IPS DF 6.9 (cell line): ENCODE measurements around the gene CCDC86.
"Not testable (repeated sequence)": the region's sequence is repeated elsewhere in the genome, so short reads cannot be mapped to it uniquely, and the experiment has no call there.

Source experiments
- DNase-seq: peaks from one replicate; pipeline ENCODE4 v3.0.0-alpha.2; 2013; ENCODE audit warnings: low read depth, low spot score
- H3K27ac ChIP-seq: one replicate; pipeline ENCODE4 v1.5.1; 2013; ENCODE audit warnings: low read length, control low read depth
- H3K27me3 ChIP-seq: 2 replicates; pipeline ENCODE4 v1.6.1; 2013; ENCODE audit warnings: mild to moderate bottlenecking, low read length; ENCODE audit not compliant: control insufficient read depth, insufficient read depth
- H3K36me3 ChIP-seq: 2 replicates; pipeline ENCODE4 v1.6.1; 2013; ENCODE audit warnings: low read length; ENCODE audit not compliant: control insufficient read depth, insufficient read depth
- H3K4me1 ChIP-seq: 2 replicates; pipeline ENCODE4 v1.6.1; 2013; ENCODE audit warnings: low read length; ENCODE audit not compliant: control insufficient read depth, insufficient read depth
- H3K4me3 ChIP-seq: 2 replicates; pipeline ENCODE4 v1.5.1; 2013; ENCODE audit warnings: mild to moderate bottlenecking, low read length
- H3K9me3 ChIP-seq: 2 replicates; pipeline ENCODE4 v1.6.1; 2013; ENCODE audit warnings: low read length, inconsistent platforms; ENCODE audit not compliant: control insufficient read depth, insufficient read depth
- WGBS: extraction: QIAGEN DNeasy Blood & Tissue Kit; methylation state at CpG from one replicate; pipeline ENCODE4 v1.1.7; 2013; ENCODE audit warnings: mixed read lengths, missing lambda C conversion rate; ENCODE audit not compliant: insufficient read length, insufficient coverage; 5-methylcytosine and 5-hydroxymethylcytosine counted together

The CCDC86 gene

GRCh38 chr11:60810569-60810968 is 31.3 kb upstream of the CCDC86 start:
- Histone ChIP-seq H3K9me3 (no peaks in the 10 kb centered on the region), H3K4me1 (no peaks in the 10 kb centered on the region), H3K27ac (no peak overlapping the region), H3K27me3 (no peaks in the 10 kb centered on the region), H3K4me3 (no peak overlapping the region), H3K36me3 (no peaks in the 10 kb centered on the region)
- WGBS = no CpG with 5 or more reads among the region's 8 CpGs
- DNase-seq = no peak

GRCh38 chr11:60813324-60813723 is 28.6 kb upstream of the CCDC86 start:
- no peaks in the 10 kb centered on the region for H3K36me3 ChIP-seq
- H3K4me3 ChIP-seq = no peak overlapping the region
- WGBS = no CpG with 5 or more reads among the region's 1 CpG
- DNase-seq = no peak
- H3K27ac ChIP-seq = no peak overlapping the region
- H3K9me3 ChIP-seq = no peaks in the 10 kb centered on the region; the same call in 1 of the 2 replicates
- no peaks in the 10 kb centered on the region for H3K27me3 ChIP-seq
- H3K4me1 ChIP-seq = no peaks in the 10 kb centered on the region

DNA sequence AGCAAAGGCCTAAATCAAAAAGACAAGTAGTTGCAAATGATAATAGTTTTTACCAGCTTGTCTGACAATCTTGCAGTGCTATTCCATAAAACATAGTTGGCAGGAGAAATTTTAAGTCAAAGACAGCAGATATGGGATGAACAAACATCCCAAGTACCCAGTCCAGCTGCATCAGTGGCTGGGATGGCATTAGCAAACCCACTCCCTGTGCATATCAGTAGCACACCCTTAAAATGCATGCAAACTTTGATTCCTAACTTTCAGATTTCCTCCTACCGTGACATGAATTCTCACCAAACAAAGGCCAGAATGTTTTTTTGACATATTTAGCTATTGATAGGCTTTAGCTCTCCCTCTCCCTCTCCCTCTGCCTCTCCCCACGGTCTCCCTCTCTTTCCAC is 27.8 kb upstream of the CCDC86 start:
- DNase-seq = no peak
- WGBS = no CpG with 5 or more reads among the region's 2 CpGs
- Histone ChIP-seq H3K4me1 (no peaks in the 10 kb centered on the region), H3K27me3 (no peaks in the 10 kb centered on the region), H3K4me3 (no peak overlapping the region), H3K27ac (no peak overlapping the region), H3K36me3 (no peaks in the 10 kb centered on the region), H3K9me3 (no peaks in the 10 kb centered on the region; the same call in 1 of the 2 replicates)

- Histone ChIP-seq H3K4me3 (no peak overlapping the region), H3K27me3 (no peaks in the 10 kb centered on the region), H3K36me3 (no peaks in the 10 kb centered on the region), H3K27ac (no peak overlapping the region), H3K9me3 (no peaks in the 10 kb centered on the region; the same call in 1 of the 2 replicates), H3K4me1 (no peaks in the 10 kb centered on the region)
- no CpG with 5 or more reads among the region's 2 CpGs for WGBS
- no peak for DNase-seq
These were observed 25.2 kb upstream of the CCDC86 start for GRCh38 chr11:60816590-60817157.

DNA sequence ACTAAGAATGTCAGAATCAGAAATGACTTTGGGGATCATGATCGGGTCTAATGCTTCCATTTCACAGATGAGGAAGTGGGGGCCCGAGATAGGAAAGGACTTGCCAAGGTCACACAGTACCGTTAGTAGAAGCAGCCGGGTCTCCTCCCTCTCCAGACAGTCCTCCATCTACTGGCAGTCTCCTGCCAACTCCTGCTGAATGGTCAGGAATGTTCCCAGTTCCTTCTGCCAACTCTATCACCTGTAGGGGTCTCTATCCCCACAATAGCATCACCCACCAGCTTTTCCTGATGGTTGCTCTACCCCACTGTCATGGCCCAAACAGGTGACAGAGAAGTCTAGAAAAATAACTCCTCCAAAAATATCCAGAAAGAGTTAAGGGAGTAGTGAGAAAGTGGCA is 23.9 kb upstream of the CCDC86 start:
- H3K27me3 ChIP-seq = no peaks in the 10 kb centered on the region
- no CpG with 5 or more reads among the region's 4 CpGs for WGBS
- DNase-seq = no peak
- H3K4me1 ChIP-seq = no peaks in the 10 kb centered on the region
- no peak overlapping the region for H3K4me3 ChIP-seq
- H3K27ac ChIP-seq = no peak overlapping the region
- no peaks in the 10 kb centered on the region for H3K36me3 ChIP-seq
- no peaks in the 10 kb centered on the region; the same call in 1 of the 2 replicates for H3K9me3 ChIP-seq

GRCh38 chr11:60821827-60822599 is 19.9 kb upstream of the CCDC86 start:
- no peak overlapping the region for H3K27ac ChIP-seq
- DNase-seq = no peak
- H3K36me3 ChIP-seq = no peaks in the 10 kb centered on the region
- no CpG with 5 or more reads among the region's 15 CpGs for WGBS
- no peaks in the 10 kb centered on the region for H3K27me3 ChIP-seq
- H3K9me3 ChIP-seq = no peaks in the 10 kb centered on the region
- H3K4me3 ChIP-seq = no peak overlapping the region
- no peaks in the 10 kb centered on the region for H3K4me1 ChIP-seq

GRCh38 chr11:60823745-60824306 is 18.1 kb upstream of the CCDC86 start:
- not testable (repeated sequence) for H3K4me1 ChIP-seq, H3K9me3 ChIP-seq, H3K4me3 ChIP-seq, H3K27me3 ChIP-seq, DNase-seq, H3K36me3 ChIP-seq, H3K27ac ChIP-seq
- WGBS = no CpG with 5 or more reads among the region's 5 CpGs

DNA sequence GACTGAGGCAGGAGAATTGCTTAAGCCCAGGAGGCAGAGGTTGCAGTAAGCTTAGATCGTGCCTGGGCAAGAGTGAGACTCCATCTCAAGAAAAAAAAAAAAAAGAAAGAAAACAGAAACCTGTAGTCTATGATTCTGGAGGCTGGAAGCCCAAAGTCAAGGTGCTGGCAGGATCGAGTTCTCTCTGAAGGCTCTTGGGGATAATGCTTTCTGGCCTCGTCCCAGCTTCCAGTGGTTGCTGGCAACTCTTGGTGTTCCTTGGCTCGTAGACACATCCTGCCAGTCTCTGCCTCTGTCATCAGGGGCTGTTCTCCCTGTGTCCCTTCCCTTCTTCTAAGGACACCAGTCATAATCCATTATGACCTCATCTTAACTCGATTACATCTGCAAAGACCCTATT is 16.8 kb upstream of the CCDC86 start:
- Histone ChIP-seq H3K9me3 (no peaks in the 10 kb centered on the region), H3K27ac (no peak overlapping the region), H3K4me1 (no peaks in the 10 kb centered on the region), H3K36me3 (no peaks in the 10 kb centered on the region), H3K4me3 (no peak overlapping the region), H3K27me3 (no peaks in the 10 kb centered on the region)
- WGBS = no CpG with 5 or more reads among the region's 5 CpGs
- DNase-seq = no peak

- no peaks in the 10 kb centered on the region for H3K36me3 ChIP-seq
- no CpG with 5 or more reads among the region's 6 CpGs for WGBS
These were observed 16.1 kb upstream of the CCDC86 start for GRCh38 chr11:60825790-60826189.

DNA sequence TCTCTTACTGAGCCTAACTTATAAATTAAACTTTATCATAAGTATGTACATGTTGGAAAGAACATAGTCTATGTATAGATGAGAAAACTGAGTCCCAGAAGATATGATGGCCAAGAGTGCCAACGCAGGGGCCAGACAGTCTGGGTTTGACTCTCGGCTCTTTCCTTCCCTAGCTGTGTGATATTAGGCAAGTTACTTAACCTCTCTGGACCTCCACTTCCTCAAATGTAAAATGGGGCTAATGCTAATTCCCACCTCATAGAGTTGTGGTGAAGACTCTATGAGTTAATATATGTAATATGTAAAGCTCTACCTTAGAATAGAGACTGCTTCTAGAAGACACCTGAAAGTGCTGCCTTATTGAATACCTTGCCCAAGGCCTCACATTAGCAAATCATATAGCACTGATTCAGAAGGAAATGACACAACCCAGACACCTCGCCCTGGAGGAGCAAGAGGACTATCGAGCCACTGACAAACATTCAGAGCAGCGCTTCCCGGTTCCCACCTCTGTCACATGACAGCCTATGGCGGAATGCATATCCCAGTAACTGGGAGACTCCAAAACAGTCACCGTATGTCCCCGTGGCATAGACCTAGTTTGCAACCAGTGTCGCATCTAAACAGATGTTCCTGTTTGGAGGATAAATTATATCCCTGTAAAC is 11.3 kb upstream of the CCDC86 start:
- H3K4me3 ChIP-seq = no peak overlapping the region
- no peak overlapping the region for H3K27ac ChIP-seq
- no peaks in the 10 kb centered on the region for H3K9me3 ChIP-seq
- no CpG with 5 or more reads among the region's 10 CpGs for WGBS
- H3K4me1 ChIP-seq = no peaks in the 10 kb centered on the region
- no peaks in the 10 kb centered on the region; the same call in 1 of the 2 replicates for H3K27me3 ChIP-seq
- DNase-seq = no peak
- no peaks in the 10 kb centered on the region for H3K36me3 ChIP-seq

More at GRCh38 chr11:60825790-60826189, 16.1 kb upstream of the CCDC86 start:
- no peak for DNase-seq
- no peaks in the 10 kb centered on the region for H3K9me3 ChIP-seq
- H3K27me3 ChIP-seq = no peaks in the 10 kb centered on the region
- no peak overlapping the region for H3K4me3 ChIP-seq
- H3K27ac ChIP-seq = no peak overlapping the region
- H3K4me1 ChIP-seq = no peaks in the 10 kb centered on the region
